Activated naive CD4-positive, alpha-beta T cell treated with anti-CD3 and anti-CD28 coated beads, Interleukin-2, amount 10 ng/mL, durations not matched to agents 7 days and 5 days (primary cell): Measurements from ENCODE around the gene KBTBD13.

Experiments
- CTCF ChIA-PET: fragments of 350-600 bp; sonication (Branson Sonifier 250); formaldehyde crosslinking; loops from one replicate; lab custom pipeline; 2021; ENCODE audit warnings: antibody characterized with exemption; lab: Charles Lee
- DNase-seq: peaks from one replicate; pipeline ENCODE4 v3.0.0-alpha.2; 2020
- H3K27ac Mint-ChIP-seq: one replicate; pipeline ENCODE4 v1.8.0; 2021; ENCODE audit warnings: mild to moderate bottlenecking, moderate library complexity, mixed read lengths
- H3K27me3 Mint-ChIP-seq: one replicate; pipeline ENCODE4 v1.8.0; 2021; ENCODE audit warnings: mild to moderate bottlenecking, mixed read lengths
- H3K36me3 Mint-ChIP-seq: one replicate; pipeline ENCODE4 v1.8.0; 2021; ENCODE audit warnings: mixed read lengths
- H3K4me1 Mint-ChIP-seq: one replicate; pipeline ENCODE4 v1.8.0; 2021; ENCODE audit warnings: mixed read lengths
- H3K4me3 Mint-ChIP-seq: one replicate; pipeline ENCODE4 v1.8.0; 2021; ENCODE audit warnings: mild to moderate bottlenecking, moderate library complexity, mixed read lengths
- H3K9me3 Mint-ChIP-seq: one replicate; pipeline ENCODE4 v1.8.0; 2021; ENCODE audit warnings: mixed read lengths

KBTBD13 gene

DNA sequence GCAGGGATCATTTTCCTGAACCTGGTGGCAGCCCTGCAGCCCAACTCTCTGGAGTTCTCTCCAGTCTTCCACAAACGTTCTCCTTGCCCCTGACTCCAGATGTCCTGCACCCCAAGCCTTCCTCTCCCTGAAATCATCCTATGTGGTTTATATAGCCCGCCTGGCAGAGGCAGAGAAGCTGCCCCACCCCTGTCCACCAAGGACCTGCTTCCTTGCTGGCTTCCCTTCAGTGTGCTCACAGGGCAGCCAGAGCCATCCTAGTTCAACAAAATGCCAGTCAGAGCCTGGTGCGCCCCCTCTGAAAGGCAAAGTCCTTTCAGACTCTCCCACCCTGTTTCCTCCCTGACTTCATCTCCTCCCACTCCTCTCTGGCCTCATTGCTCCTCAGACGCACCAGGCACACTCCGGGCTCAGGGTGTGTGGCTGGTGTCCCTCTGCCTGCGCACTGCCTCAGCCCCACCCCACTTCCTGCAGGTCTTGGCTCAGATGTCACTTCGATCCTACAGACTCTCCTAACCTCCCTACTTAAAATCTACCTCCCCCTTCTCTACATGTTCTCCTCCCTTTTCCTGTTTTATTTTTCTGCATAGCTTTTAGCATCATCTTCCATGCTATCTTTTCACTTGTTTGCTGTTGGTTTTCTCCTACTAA, 5.9 kb downstream of the KBTBD13 start:
- no peak overlapping the region for H3K27ac Mint-ChIP-seq
- peaks cover 1% of the 10 kb centered on the region for H3K9me3 Mint-ChIP-seq
- peaks cover 89% of the 10 kb centered on the region for H3K27me3 Mint-ChIP-seq
- CTCF ChIA-PET: interaction anchor here (1.1 to 1.7 kb wide), 3 partner anchors 27 to 351 kb away, joined by 3 to 4 read pairs (median 3); no protein-coding TSS in a partner anchor
- no peaks in the 10 kb centered on the region for H3K36me3 Mint-ChIP-seq
- H3K4me1 Mint-ChIP-seq: peaks cover 18% of the 10 kb centered on the region
- no peak overlapping the region for H3K4me3 Mint-ChIP-seq
- DNase-seq: peak; percentile 55

DNA sequence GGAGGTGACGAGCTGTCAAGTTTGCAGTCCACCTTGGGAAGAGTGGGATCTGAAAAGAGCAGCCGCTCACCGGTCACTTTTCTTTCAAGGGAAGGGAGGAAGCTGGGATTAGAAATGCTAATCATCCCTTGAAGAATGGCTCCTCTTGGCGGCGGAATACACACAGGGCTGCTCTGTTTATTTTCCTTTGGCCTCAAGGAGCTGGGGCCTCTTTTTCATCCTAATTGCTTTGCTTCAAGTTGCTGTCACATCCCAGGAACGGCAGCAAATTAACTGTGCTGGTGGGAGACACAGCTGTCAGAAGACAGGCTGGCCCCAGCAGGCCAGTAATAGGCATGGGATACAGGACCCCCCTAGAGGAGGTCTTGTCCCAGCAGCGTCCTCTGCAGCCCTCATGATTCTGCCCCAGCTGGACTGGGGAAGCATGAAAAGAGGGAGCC, 6.7 kb downstream of the KBTBD13 start:
- no peaks in the 10 kb centered on the region for H3K36me3 Mint-ChIP-seq
- H3K9me3 Mint-ChIP-seq: no peaks in the 10 kb centered on the region
- CTCF ChIA-PET: interaction anchor here (0.9 to 1.7 kb wide), 3 partner anchors 28 to 352 kb away, joined by 3 to 4 read pairs (median 3); no protein-coding TSS in a partner anchor
- H3K4me1 Mint-ChIP-seq: peaks cover 11% of the 10 kb centered on the region
- no peak overlapping the region for H3K4me3 Mint-ChIP-seq
- H3K27ac Mint-ChIP-seq: no peak overlapping the region
- DNase-seq: no peak
- peaks cover 80% of the 10 kb centered on the region for H3K27me3 Mint-ChIP-seq

DNA sequence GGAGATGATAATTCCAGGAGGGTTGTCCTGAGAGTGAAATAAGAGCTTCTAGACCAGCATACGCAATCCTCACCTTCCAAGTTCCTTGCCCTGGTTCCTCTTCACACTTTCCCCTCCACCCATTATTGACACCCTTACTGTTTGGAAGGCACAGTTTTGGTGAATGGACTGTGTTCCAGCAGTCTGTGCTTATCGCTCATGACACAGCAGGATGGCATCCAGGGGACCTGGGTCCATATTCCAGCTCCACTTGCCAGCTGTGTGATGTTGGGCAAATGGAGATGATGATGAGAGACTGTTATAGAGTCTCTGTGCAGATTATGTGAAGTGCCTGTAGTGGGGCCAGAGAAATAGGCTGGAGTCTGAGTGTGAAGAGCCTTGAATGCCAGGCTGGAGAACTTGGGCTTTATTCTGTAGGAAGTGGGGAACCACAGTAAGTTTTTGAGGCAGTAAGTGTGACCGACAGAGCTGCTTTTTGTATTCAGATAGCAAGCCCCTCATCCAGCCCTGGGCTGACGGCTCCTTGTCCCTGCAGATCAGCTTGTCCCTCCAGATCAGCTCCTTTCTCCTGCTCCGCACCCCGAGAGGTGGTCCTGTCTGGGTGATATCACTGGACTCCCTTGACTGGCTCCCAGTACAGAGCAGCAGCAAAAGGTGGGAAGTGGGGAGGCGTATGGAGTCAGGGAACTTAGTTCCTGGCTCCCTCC, 8.1 kb downstream of the KBTBD13 start:
- no peaks in the 10 kb centered on the region for H3K36me3 Mint-ChIP-seq
- H3K4me1 Mint-ChIP-seq: peaks cover 11% of the 10 kb centered on the region
- H3K4me3 Mint-ChIP-seq: no peak overlapping the region
- no peak overlapping the region for H3K27ac Mint-ChIP-seq
- DNase-seq: no peak
- CTCF ChIA-PET: interaction anchor here (1.3 to 1.4 kb wide), 2 partner anchors 15 to 30 kb away, joined by 4 to 5 read pairs; no protein-coding TSS in a partner anchor
- H3K9me3 Mint-ChIP-seq: no peaks in the 10 kb centered on the region
- peaks cover 67% of the 10 kb centered on the region for H3K27me3 Mint-ChIP-seq

- DNase-seq: no peak
- no peak overlapping the region for H3K4me3 Mint-ChIP-seq
- CTCF ChIA-PET: interaction anchor here (1.3 to 1.4 kb wide), 2 partner anchors 15 to 31 kb away, joined by 4 to 5 read pairs; no protein-coding TSS in a partner anchor
- no peaks in the 10 kb centered on the region for H3K9me3 Mint-ChIP-seq
- peaks cover 60% of the 10 kb centered on the region for H3K27me3 Mint-ChIP-seq
- no peak overlapping the region for H3K27ac Mint-ChIP-seq
- H3K36me3 Mint-ChIP-seq: no peaks in the 10 kb centered on the region
- peaks cover 11% of the 10 kb centered on the region for H3K4me1 Mint-ChIP-seq
Observed at GRCh38 chr15:65085207-65085753, 8.7 kb downstream of the KBTBD13 start.

DNA sequence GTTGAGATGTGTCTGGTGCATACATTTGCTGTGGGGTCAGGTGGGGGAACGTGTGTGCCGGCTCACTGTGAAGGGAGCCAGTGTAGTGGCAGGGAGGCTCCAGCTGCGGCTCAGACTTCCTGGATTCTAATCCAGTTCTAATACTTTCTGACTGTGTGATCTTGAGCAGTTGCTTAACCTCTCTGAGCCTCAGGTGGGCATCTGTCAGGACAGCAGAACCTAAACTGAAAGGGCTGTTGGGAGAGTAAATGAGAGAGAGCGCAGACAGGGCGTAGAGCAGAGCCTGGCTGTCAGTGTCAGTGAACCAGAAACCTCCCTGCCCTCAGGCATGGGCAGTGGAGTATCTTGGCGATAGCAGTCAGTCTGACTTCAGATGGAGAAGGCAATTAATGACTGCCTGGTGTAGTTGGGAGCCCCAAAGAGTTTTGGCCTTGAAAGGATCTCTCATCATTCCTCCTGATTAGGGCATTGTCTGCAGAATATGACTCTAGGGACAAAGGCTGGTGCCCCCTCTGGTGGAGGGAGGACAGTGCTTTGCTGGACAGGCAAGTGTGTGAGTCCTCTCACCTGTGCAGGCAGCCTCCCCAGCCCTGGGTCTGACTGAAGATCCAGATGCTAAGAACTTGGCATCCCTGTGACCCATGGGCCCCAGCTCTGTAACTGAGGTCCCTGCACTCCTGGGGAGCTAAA, 9.6 kb downstream of the KBTBD13 start:
- DNase-seq: peak; percentile 45
- H3K27ac Mint-ChIP-seq: no peak overlapping the region
- no peak overlapping the region for H3K4me3 Mint-ChIP-seq
- no peaks in the 10 kb centered on the region for H3K36me3 Mint-ChIP-seq
- CTCF ChIA-PET: interaction anchor here (0.5 to 1.9 kb wide), 8 partner anchors 9 to 553 kb away, joined by 3 to 7 read pairs (median 4); no protein-coding TSS in a partner anchor
- peaks cover 56% of the 10 kb centered on the region for H3K27me3 Mint-ChIP-seq
- peaks cover 11% of the 10 kb centered on the region for H3K4me1 Mint-ChIP-seq
- H3K9me3 Mint-ChIP-seq: no peaks in the 10 kb centered on the region

GRCh38 chr15:65086680-65087111, 10.2 kb downstream of the KBTBD13 start:
- DNase-seq: no peak
- CTCF ChIA-PET: interaction anchor here (0.5 to 1.9 kb wide), 7 partner anchors 9 to 552 kb away, joined by 3 to 7 read pairs (median 4); no protein-coding TSS in a partner anchor
- Mint-ChIP-seq H3K27ac (no peak overlapping the region), H3K4me3 (no peak overlapping the region), H3K36me3 (no peaks in the 10 kb centered on the region), H3K27me3 (peaks cover 51% of the 10 kb centered on the region), H3K9me3 (no peaks in the 10 kb centered on the region), H3K4me1 (peaks cover 11% of the 10 kb centered on the region)

GRCh38 chr15:65087411-65087810, 10.9 kb downstream of the KBTBD13 start:
- Mint-ChIP-seq H3K27me3 (peaks cover 44% of the 10 kb centered on the region), H3K4me1 (peaks cover 8% of the 10 kb centered on the region), H3K9me3 (no peaks in the 10 kb centered on the region), H3K27ac (no peak overlapping the region), H3K36me3 (no peaks in the 10 kb centered on the region), H3K4me3 (no peak overlapping the region)
- CTCF ChIA-PET: interaction anchor here (1.2 to 1.9 kb wide), 5 partner anchors 8 to 359 kb away, joined by 3 to 7 read pairs (median 4); no protein-coding TSS in a partner anchor
- DNase-seq: no peak

- Mint-ChIP-seq H3K36me3 (no peaks in the 10 kb centered on the region), H3K27ac (no peak overlapping the region), H3K4me3 (no peak overlapping the region), H3K4me1 (peaks cover 1% of the 10 kb centered on the region), H3K9me3 (no peaks in the 10 kb centered on the region), H3K27me3 (peaks cover 37% of the 10 kb centered on the region)
- CTCF ChIA-PET: interaction anchor here (1.2 to 1.9 kb wide), 2 partner anchors 54 to 360 kb away, joined by 3 to 7 read pairs; no protein-coding TSS in a partner anchor
- no peak for DNase-seq
Observed at GRCh38 chr15:65087873-65088642, 11.5 kb downstream of the KBTBD13 start.

GRCh38 chr15:65088643-65089021, 12.1 kb downstream of the KBTBD13 start:
- CTCF ChIA-PET: interaction anchor here (1.2 kb wide), 1 partner anchor 360 kb away, joined by 3 read pairs; no protein-coding TSS in a partner anchor
- Mint-ChIP-seq H3K36me3 (no peaks in the 10 kb centered on the region), H3K4me3 (no peak overlapping the region), H3K4me1 (no peaks in the 10 kb centered on the region), H3K27me3 (peaks cover 31% of the 10 kb centered on the region), H3K27ac (no peak overlapping the region), H3K9me3 (no peaks in the 10 kb centered on the region)
- DNase-seq: no peak

GRCh38 chr15:65089206-65089824, 12.8 kb downstream of the KBTBD13 start:
- no peaks in the 10 kb centered on the region for H3K9me3 Mint-ChIP-seq
- H3K4me1 Mint-ChIP-seq: no peaks in the 10 kb centered on the region
- no peak for DNase-seq
- H3K27ac Mint-ChIP-seq: no peak overlapping the region
- H3K4me3 Mint-ChIP-seq: no peak overlapping the region
- H3K36me3 Mint-ChIP-seq: no peaks in the 10 kb centered on the region
- CTCF ChIA-PET: interaction anchor here (1.0 kb wide), 1 partner anchor 11 kb away, joined by 3 read pairs; no protein-coding TSS in a partner anchor
- peaks cover 24% of the 10 kb centered on the region for H3K27me3 Mint-ChIP-seq

DNA sequence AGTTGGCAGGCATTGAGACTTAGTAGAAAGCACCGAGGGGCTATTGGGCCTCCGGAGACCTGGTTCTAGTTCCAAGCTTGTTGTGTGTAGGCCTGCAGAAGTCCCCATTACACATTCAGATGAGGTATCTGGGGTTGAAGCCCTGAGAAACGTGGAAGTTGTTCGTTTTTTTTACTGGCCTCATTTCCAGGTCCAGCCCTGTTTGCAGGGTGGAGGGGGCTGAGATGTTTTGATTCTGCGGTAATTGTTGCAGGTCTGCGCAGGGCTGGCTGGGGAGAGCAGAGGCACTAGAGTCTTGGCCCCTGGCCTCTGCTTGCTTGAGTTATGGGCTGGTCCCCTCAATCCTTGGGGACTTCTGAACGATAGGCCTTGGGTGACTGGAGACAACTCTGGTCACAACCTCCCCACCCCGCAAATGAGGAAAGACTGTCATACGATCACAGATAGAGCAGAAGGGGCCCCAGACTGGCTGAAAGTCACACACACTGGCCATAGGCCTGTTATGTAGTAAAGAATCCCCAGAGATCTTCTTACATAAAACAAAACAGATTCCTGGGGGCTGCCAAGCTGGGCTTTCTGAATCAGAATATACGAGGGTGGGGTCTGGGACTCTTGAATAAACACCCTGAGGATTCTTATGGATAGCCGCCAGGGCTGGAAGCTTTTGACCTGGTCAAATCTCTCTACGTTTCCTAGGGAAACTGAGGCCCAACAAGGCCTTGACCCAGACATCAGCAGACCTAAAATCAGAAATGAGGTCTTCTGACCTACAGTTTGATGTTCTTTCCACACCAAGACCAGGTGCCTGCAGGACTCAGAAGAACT, 15.6 kb downstream of the KBTBD13 start:
- Mint-ChIP-seq H3K27me3 (peaks cover 2% of the 10 kb centered on the region), H3K4me3 (no peak overlapping the region), H3K4me1 (no peaks in the 10 kb centered on the region), H3K27ac (no peak overlapping the region), H3K9me3 (no peaks in the 10 kb centered on the region), H3K36me3 (no peaks in the 10 kb centered on the region)
- DNase-seq: no peak
- CTCF ChIA-PET: no interaction called here
